Peyer's patch (tissue), 4 donors: ENCODE measurements around the gene RAB33B. TPM values are rescaled to one million over a fixed set of nuclear protein-coding genes. Genes with fewer than 3 reads are reported as not detected.

Experiments
- DNase-seq, 3 donors: peaks; one replicate each; pipeline ENCODE4 v3.0.0-alpha.2; 2017 to 2019
- H3K27ac ChIP-seq, 4 donors: fragments of 200-600 bp; sonication (generic); one replicate each; pipeline ENCODE4 v1.5.1; 2016 to 2019
- H3K27me3 ChIP-seq, 2 donors: fragments of 200-600 bp; sonication (generic); one replicate each; pipeline ENCODE4 v1.5.1; 2019
- H3K36me3 ChIP-seq, 3 donors: fragments of 200-600 bp; sonication (generic); one replicate each; pipeline ENCODE4 v1.5.1; 2016 to 2019
- H3K4me1 ChIP-seq, 4 donors: fragments of 200-600 bp; sonication (generic); one replicate each; pipeline ENCODE4 v1.5.1; 2016 to 2019
- H3K4me3 ChIP-seq, 4 donors: fragments of 200-600 bp; sonication (generic); 1 replicate in 3 of 4; 2 replicates in 1 of 4; pipeline ENCODE4 v1.5.1; 2016 to 2019; ENCODE audit warnings: mild to moderate bottlenecking in 1 of 4
- H3K9me3 ChIP-seq, 4 donors: fragments of 200-600 bp; sonication (generic); one replicate each; pipeline ENCODE4 v1.5.1; 2016 to 2019; ENCODE audit warnings: mild to moderate bottlenecking in 1 of 4
- CTCF ChIP-seq, 6 experiments: fragments of 450-650 bp in 4 of 6; fragments of 200-600 bp in 2 of 6; sonication (generic) in 1 of 6; IDR thresholded peaks; one replicate each; pipeline ENCODE4 v1.5.1; 2017 to 2019; ENCODE audit warnings: antibody characterized with exemption in 6 of 6, mild to moderate bottlenecking in 3 of 6, moderate library complexity in 1 of 6
- POLR2A ChIP-seq, 2 donors: fragments of 450-650 bp; IDR thresholded peaks; one replicate each; pipeline ENCODE4 v1.5.1; 2017; ENCODE audit warnings: antibody characterized with exemption in 2 of 2, mild to moderate bottlenecking in 2 of 2, moderate library complexity in 2 of 2
- total RNA-seq, 4 donors: library from RNA; depleted of rRNA; stranded (reverse); fragments of >200 nt; gene quantifications; one replicate each; pipeline ENCODE4 v1.1.0, GENCODE V29; 2016

Gene RAB33B
- total RNA-seq, 4 donors from 2014 or later = 5.3 to 8.3 (median 6.6) TPM

- no peaks in the 10 kb centered on the region for H3K27me3 ChIP-seq
- H3K27ac ChIP-seq = no peak overlapping the region
- H3K4me3 ChIP-seq = no peak overlapping the region
- DNase-seq = no peak
- TF ChIP-seq CTCF (IDR thresholded peaks at IDR 0.05) (no peak), POLR2A (IDR thresholded peaks at IDR 0.05) (no peak)
- H3K36me3 ChIP-seq = no peaks in the 10 kb centered on the region
- H3K4me1 ChIP-seq = no peaks in the 10 kb centered on the region
- H3K9me3 ChIP-seq = no peaks in the 10 kb centered on the region
Measured at GRCh38 chr4:139501927-139502899, 48.3 kb downstream of the RAB33B start.

GRCh38 chr4:139503622-139504166 is 49.8 kb downstream of the RAB33B start:
- H3K27me3 ChIP-seq = no peaks in the 10 kb centered on the region
- H3K36me3 ChIP-seq = peaks cover 0 to 6% (median 0%) of the 10 kb centered on the region in 3 donors
- no peaks in the 10 kb centered on the region for H3K4me1 ChIP-seq
- TF ChIP-seq CTCF (IDR thresholded peaks at IDR 0.05) (no peak), POLR2A (IDR thresholded peaks at IDR 0.05) (no peak)
- H3K4me3 ChIP-seq = no peak overlapping the region
- no peaks in the 10 kb centered on the region for H3K9me3 ChIP-seq
- no peak for DNase-seq
- H3K27ac ChIP-seq = no peak overlapping the region

GRCh38 chr4:139506774-139507173 is 52.9 kb downstream of the RAB33B start:
- TF ChIP-seq CTCF (IDR thresholded peaks at IDR 0.05) (no peak), POLR2A (IDR thresholded peaks at IDR 0.05) (no peak)
- peaks cover 0 to 30% (median 0%) of the 10 kb centered on the region in 3 donors for H3K36me3 ChIP-seq
- no peaks in the 10 kb centered on the region for H3K27me3 ChIP-seq
- no peaks in the 10 kb centered on the region for H3K9me3 ChIP-seq
- DNase-seq = no peak
- no peak overlapping the region for H3K4me3 ChIP-seq
- no peaks in the 10 kb centered on the region for H3K4me1 ChIP-seq
- H3K27ac ChIP-seq = no peak overlapping the region

- Histone ChIP-seq H3K4me3 (no peak overlapping the region), H3K27me3 (no peaks in the 10 kb centered on the region), H3K27ac (no peak overlapping the region), H3K36me3 (peaks cover 0 to 40% (median 0%) of the 10 kb centered on the region in 3 donors), H3K9me3 (no peaks in the 10 kb centered on the region), H3K4me1 (no peaks in the 10 kb centered on the region)
- no peak for DNase-seq
- no peak for TF ChIP-seq CTCF (IDR thresholded peaks at IDR 0.05)
- TF ChIP-seq POLR2A (IDR thresholded peaks at IDR 0.05) = no peak
Measured at GRCh38 chr4:139508581-139509237, 54.8 kb downstream of the RAB33B start.

GRCh38 chr4:139509727-139510410 is 55.9 kb downstream of the RAB33B start:
- H3K27ac ChIP-seq = no peak overlapping the region
- no peaks in the 10 kb centered on the region for H3K9me3 ChIP-seq
- H3K4me3 ChIP-seq = no peak overlapping the region
- TF ChIP-seq POLR2A (IDR thresholded peaks at IDR 0.05) (no peak), CTCF (IDR thresholded peaks at IDR 0.05) (peak in 4 of 6 experiments; percentile 8 to 45 (median 35))
- no peaks in the 10 kb centered on the region for H3K4me1 ChIP-seq
- H3K36me3 ChIP-seq = peaks cover 0 to 52% (median 0%) of the 10 kb centered on the region in 3 donors
- H3K27me3 ChIP-seq = no peaks in the 10 kb centered on the region
- no peak for DNase-seq
